Choroid plexus epithelial cell (primary cell): ENCODE data around the gene PAIP1.
"Not testable (repeated sequence)": the region's sequence is repeated elsewhere in the genome, so short reads cannot be mapped to it uniquely, and the experiment has no call there.

ENCODE experiments used
- DNase-seq: peaks from one replicate; pipeline ENCODE4 v3.0.0-alpha.2; 2010; ENCODE audit warnings: low read depth
- H3K4me3 ChIP-seq: 2 replicates; pipeline ENCODE4 v1.5.1; 2011; ENCODE audit warnings: low read depth, mild to moderate bottlenecking, control low read depth, low read length, moderate library complexity
- CTCF ChIP-seq: conservative IDR thresholded peaks from 2 replicates; pipeline ENCODE4 v1.5.1; 2011; ENCODE audit warnings: low read depth, mild to moderate bottlenecking, control low read depth, inconsistent platforms, low read length, moderate library complexity

PAIP1 gene

GRCh38 chr5:43515678-43516048 is 41.2 kb downstream of the PAIP1 start:
- no peak for TF ChIP-seq CTCF
- H3K4me3 ChIP-seq, result peak overlapping the region; percentile 74
- DNase-seq, result no peak

- peak within 1 kb of the TSS; percentile 74 for H3K4me3 ChIP-seq
- DNase-seq, result peak; percentile 98
- TF ChIP-seq CTCF, result no peak
Measured at GRCh38 chr5:43514816-43515677, 41.8 kb downstream of the PAIP1 start, which contains the start of gene C5orf34. C5orf34 (minus strand) TSS chr5:43515148; CDS start chr5:43509339, 5,809 bp downstream.

- no peak for TF ChIP-seq CTCF
- DNase-seq, result peak; percentile 83
- H3K4me3 ChIP-seq, result peak overlapping the region; percentile 74
Measured at GRCh38 chr5:43514471-43514815, 42.4 kb downstream of the PAIP1 start.

GRCh38 chr5:43514025-43514424 is 42.9 kb downstream of the PAIP1 start:
- peak overlapping the region; percentile 74 for H3K4me3 ChIP-seq
- DNase-seq, result peak; percentile 17
- TF ChIP-seq CTCF, result no peak

- H3K4me3 ChIP-seq, DNase-seq: not testable (repeated sequence)
Measured at GRCh38 chr5:43511062-43511461, 45.8 kb downstream of the PAIP1 start.

GRCh38 chr5:43498581-43498980 is 58.3 kb downstream of the PAIP1 start:
- DNase-seq, result no peak
- H3K4me3 ChIP-seq, result no peak overlapping the region
- no peak for TF ChIP-seq CTCF

GRCh38 chr5:43497311-43498104 is 59.4 kb downstream of the PAIP1 start:
- H3K4me3 ChIP-seq, result no peak overlapping the region
- DNase-seq, result no peak
- TF ChIP-seq CTCF, result no peak
